GM12874 (cell line): ENCODE measurements around the gene FLT3.

Experiments used
- TF ChIP-seq, protein P1 (sequence below): IDR thresholded peaks from 2 replicates; pipeline ENCODE4 v1.5.1; 2011; ENCODE audit warnings: low read depth, mild to moderate bottlenecking, control low read depth, low read length, moderate library complexity; ENCODE audit not compliant: insufficient read depth

Gene FLT3

DNA sequence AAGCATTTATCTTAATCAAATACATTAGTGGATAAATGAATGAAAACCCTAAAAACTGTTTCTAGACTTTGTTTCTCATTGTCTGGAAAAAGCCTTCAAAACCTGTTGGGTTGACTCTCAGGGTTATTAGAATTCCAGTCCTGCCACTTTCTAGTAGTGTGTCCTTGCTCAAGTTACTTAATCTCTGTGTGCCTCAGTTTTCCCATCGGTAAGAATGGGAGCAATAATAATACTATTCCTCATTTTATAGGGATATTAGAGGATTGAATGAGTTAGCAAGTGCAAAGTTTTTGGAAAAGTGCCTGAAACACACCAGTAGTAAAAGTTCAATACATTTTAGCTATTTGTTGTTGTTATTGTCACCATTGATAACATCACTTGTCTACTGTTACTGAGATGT is 114.8 kb downstream of the FLT3 start:
- TF ChIP-seq, protein P1, sequence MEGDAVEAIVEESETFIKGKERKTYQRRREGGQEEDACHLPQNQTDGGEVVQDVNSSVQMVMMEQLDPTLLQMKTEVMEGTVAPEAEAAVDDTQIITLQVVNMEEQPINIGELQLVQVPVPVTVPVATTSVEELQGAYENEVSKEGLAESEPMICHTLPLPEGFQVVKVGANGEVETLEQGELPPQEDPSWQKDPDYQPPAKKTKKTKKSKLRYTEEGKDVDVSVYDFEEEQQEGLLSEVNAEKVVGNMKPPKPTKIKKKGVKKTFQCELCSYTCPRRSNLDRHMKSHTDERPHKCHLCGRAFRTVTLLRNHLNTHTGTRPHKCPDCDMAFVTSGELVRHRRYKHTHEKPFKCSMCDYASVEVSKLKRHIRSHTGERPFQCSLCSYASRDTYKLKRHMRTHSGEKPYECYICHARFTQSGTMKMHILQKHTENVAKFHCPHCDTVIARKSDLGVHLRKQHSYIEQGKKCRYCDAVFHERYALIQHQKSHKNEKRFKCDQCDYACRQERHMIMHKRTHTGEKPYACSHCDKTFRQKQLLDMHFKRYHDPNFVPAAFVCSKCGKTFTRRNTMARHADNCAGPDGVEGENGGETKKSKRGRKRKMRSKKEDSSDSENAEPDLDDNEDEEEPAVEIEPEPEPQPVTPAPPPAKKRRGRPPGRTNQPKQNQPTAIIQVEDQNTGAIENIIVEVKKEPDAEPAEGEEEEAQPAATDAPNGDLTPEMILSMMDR = no peak

DNA sequence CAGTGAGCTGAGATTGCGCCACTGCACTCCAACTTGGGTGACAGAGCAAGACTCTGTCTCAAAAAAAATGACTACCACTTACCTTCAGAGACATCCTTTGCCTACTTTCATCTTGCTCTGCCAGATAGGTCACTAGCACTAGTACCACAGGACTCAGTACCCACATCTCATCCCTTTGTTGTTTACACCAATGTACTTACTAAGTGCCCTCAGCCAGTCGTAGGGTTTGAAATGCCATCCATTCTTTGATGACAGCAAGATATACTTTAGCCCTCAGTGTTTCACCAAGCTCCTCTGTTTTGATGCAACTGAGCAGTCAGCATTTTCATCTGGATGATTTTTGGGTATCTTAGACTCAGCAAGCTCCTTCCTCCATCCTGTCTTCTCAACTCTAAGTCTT is 118.0 kb downstream of the FLT3 start:
- TF ChIP-seq, protein P1 = no peak

DNA sequence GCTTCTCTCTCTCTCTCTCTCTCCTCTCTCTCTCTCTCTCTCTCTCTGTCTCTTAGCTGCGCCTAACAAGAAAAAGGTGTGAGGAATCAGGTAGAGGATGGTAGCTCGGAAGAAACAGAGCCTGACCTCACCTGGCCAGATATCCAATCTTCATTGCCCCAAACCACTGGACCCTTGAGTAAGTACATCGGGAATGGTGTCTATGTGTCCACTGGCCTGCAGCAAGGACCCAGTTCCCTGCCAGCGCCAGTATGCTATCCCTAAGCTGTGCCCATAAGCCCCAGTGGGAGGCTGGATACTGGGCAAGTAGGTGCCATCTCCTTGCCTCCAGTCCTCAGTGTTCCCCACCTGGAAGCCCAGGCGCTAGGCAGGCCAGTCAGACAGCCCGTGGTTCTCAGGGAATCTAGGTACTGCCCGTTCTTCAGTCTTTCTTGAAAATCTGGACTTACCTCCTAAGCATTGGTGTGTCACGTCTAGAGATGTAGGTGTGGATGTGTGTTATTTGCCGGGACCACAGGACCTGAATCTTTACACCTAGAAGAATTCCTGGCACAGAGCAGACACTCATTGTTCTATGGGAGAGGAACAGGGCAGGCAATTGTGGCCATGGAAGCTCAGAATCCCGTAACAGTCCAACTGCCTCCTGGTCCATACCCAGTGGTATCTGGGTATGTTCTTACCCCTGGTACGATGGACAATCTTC is 119.2 kb downstream of the FLT3 start:
- TF ChIP-seq, protein P1 = no peak

DNA sequence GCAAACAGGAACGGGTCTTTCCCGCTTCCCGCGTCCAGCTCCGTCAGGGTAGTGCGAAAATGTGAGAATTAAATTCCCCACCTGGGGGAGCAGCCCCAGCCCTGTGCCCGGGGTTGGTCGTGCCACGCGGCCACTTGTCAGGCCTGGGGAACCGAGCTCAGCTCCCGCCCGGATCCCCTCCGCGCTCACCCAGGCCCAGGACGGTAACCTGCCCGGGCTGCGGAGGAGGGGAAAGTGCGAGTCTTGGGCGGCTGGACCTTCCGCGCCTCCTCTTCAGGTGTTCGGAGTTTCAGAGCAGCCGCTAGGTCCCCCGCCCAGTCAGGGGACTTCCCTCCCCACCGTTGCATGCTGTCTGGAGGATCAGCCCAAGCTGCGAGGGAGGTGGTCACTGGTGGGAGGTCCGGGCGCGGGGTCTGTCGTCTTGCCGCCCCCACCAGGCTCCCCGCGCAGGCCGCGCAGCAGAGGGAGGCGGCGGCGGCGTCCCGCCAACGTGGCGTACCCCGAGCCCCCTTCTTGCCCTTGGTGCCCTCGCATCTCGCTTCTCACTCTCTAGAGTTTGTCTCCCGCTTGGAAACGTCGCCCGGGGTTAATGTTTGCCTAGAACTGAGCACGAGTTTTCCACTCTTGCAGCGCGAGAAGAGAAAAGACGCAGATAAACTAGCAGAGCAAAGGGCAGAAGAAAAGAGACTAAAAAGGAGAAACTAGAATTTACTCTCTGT is 119.9 kb downstream of the FLT3 start:
- TF ChIP-seq, protein P1 = no peak

DNA sequence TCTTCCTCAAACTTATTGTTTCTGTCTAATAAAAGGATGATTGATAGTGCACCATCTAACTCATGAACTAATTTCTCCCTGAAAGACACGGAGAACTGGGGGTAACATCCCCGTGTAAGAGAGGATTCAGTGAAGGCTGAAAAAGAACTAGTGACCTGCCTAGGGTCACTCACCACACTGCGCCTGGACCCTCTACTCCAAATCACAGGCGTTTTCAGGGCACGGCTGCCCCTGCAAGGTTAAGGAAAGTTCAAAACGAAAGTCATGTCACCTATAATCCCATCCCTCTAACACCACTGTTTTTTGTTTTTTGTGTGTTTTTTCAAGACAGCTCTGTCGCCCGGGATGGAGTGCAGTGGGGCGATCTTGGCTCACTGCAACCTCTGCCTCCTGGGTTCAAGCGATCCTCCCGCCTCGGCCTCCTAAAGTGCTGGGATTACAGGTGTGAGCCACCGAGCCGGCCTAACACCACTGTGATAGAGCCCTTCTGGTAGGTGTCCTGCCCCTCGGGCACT is 120.6 kb downstream of the FLT3 start:
- TF ChIP-seq, protein P1 = no peak

DNA sequence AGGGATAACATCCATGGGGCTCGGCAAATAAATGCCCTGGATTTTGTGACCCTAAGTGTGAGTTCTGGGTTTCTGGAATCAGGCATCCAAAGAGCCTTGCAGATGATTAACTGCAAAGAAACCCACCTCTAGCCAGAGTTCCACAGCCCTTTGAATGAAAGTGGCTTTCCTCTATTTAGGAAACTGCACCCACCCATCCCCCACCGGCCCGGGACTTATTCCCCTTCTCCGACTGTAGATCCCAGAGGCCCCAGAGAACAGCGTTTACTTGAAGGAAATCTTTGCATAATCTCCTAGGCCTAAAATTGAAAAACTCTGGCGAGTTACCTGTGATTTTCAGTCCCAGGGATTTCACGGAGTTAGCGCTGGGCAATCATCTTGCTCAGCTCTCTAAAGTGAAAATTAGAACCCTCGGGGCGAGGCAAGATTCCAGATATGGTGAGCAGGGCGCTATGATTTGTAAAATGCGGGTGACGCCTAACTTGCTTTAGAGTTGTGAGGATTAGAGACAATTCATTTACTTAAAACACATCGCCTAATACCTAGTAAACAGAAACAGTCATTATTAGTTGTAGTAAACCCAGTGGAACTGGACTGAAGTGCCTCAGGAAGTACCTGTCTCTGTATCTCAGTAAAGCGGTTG is 121.3 kb downstream of the FLT3 start:
- TF ChIP-seq, protein P1 = no peak

DNA sequence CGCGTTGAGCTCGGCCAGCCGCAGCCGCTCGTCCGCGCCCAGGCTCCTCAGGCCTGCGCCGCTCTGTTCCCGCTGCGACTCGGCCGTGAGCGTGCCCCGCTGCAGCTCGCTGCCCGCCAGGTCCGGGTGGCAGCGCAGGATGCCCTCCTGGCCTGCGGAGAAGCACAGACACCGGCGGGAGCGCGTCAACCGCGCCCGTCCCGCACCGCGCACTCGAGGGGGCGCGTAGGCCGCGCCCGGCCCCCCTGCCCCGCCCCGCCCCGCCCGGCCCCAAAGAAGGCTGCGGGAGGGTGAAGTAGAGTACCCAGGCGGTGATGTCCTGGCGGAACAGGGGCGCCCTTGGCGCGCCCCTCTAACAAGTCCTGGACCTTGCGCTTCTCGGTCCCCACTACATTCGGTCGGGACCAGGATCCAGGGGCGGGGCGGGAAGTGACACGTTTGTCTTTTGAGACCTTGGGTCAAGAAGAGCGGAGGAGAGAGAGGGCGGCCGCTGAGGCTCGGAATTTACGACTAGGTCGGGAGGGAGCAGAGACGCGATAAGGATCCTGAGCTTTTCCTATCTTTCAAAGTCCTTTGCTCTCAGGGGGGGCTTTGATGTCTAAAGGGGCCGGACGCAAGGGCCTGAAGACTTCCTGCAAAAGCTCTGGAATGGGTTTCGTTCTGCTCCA is 121.9 kb downstream of the FLT3 start:
- TF ChIP-seq, protein P1 = no peak
